ENCODE measurements around the gene PLCD1. TPM values are rescaled to one million over a fixed set of nuclear protein-coding genes. Genes with fewer than 3 reads are reported as not detected.

The PLCD1 gene
- total and polyA plus RNA-seq, 2 experiments from 2014 or later: 18.8 to 21.4 TPM

DNA sequence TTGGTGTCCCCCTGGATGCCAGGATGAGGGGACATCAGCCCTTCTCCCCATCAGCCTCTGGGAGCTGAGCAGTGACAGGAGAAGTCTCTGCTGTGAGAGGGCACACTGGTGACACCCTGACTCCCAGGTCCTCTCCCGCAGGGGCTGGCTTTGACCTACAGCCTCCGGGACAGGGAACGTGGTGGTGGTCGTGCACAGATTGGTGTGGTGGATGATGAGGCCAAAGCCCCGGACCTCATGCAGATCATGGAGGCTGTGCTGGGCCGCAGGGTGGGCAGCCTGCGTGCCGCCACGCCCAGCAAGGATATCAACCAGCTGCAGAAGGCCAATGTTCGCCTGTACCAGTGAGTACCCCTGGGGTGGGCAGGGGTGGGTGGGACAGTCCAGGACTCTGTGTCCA is 32.1 kb downstream of the PLCD1 start:
- Histone ChIP-seq H3K4me3 (no peak overlapping the region), H3F3A (ENCODE audit: insufficient read depth) (peaks cover 9% of the 10 kb centered on the region; the same call in 1 of the 2 replicates), H3K4me1 (ENCODE audit: insufficient read depth) (peaks cover 10% of the 10 kb centered on the region; the same call in 1 of the 2 replicates), H4K20me1 (ENCODE audit: insufficient read depth) (no peaks in the 10 kb centered on the region), H3K27ac (no peak overlapping the region), H3K36me3 (ENCODE audit: low read depth) (no peaks in the 10 kb centered on the region), H3K9me3 (ENCODE audit: low read depth) (no peaks in the 10 kb centered on the region), H3K9me2 (ENCODE audit: insufficient read depth) (no peaks in the 10 kb centered on the region), H3K9ac (no peak overlapping the region), H3K79me2 (ENCODE audit: insufficient read depth) (no peaks in the 10 kb centered on the region), H2AFZ (no peak overlapping the region), H3K27me3 (replicated peaks; ENCODE audit: insufficient read depth) (no peaks in the 10 kb centered on the region), H3K4me2 (ENCODE audit: unreplicated experiment) (no peak overlapping the region)
- in situ Hi-C loops (cut with MboI): no loop called here
- TF ChIP-seq EZH2 (IDR thresholded peaks at IDR 0.05; ENCODE audit: insufficient read depth, poor library complexity, severe bottlenecking) (no peak), EZH2phosphoT487 (IDR thresholded peaks at IDR 0.05; ENCODE audit: insufficient read depth, low read depth) (no peak)
- DNase-seq: no peak
- WGBS, 2 experiments (ENCODE audit: low coverage in 1 of 2, low lambda C conversion rate in 2 of 2, missing lambda C conversion rate in 2 of 2): 70 to 83% methylated on average over 8 to 10 of the region's 10 CpGs

DNA sequence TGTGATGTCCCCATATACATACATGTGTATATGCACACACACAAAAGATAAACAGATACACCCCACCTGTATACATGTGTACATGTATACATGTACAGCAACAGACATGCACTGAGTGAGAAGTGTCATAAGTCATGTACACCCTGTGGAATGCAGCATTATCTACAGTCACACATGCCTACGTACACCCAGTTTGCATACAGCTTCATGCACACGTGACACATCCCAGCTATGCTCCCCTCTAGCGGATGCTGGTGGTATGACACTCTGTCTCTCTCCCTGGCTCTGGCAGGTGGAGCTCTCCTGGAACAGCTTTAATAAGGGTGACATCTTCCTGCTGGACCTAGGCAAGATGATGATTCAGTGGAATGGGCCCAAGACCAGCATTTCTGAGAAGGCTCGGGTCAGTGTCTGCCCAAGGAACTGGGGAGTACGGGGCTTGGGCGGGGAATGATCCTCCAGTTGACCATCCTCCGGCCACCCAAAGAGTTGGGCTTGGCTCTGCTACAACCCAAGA is 32.6 kb downstream of the PLCD1 start:
- H3K9ac ChIP-seq: no peak overlapping the region
- no peaks in the 10 kb centered on the region for H3K36me3 ChIP-seq (ENCODE audit: low read depth)
- H3K27ac ChIP-seq: no peak overlapping the region
- H3F3A ChIP-seq (ENCODE audit: insufficient read depth): peaks cover 9% of the 10 kb centered on the region; the same call in 1 of the 2 replicates
- no peak overlapping the region for H3K4me3 ChIP-seq
- DNase-seq: peak; percentile 81
- H3K4me2 ChIP-seq (ENCODE audit: unreplicated experiment): no peak overlapping the region
- H4K20me1 ChIP-seq (ENCODE audit: insufficient read depth): no peaks in the 10 kb centered on the region
- no peaks in the 10 kb centered on the region for H3K27me3 ChIP-seq (replicated peaks; ENCODE audit: insufficient read depth)
- TF ChIP-seq EZH2 (IDR thresholded peaks at IDR 0.05; ENCODE audit: insufficient read depth, poor library complexity, severe bottlenecking): no peak
- no peak for TF ChIP-seq EZH2phosphoT487 (IDR thresholded peaks at IDR 0.05; ENCODE audit: insufficient read depth, low read depth)
- H2AFZ ChIP-seq: no peak overlapping the region
- WGBS, 2 experiments (ENCODE audit: low coverage in 1 of 2, low lambda C conversion rate in 2 of 2, missing lambda C conversion rate in 2 of 2): 54% methylated on average over 7 of the region's 7 CpGs
- peaks cover 10% of the 10 kb centered on the region; the same call in 1 of the 2 replicates for H3K4me1 ChIP-seq (ENCODE audit: insufficient read depth)
- no peaks in the 10 kb centered on the region for H3K79me2 ChIP-seq (ENCODE audit: insufficient read depth)
- H3K9me3 ChIP-seq (ENCODE audit: low read depth): no peaks in the 10 kb centered on the region
- no peaks in the 10 kb centered on the region for H3K9me2 ChIP-seq (ENCODE audit: insufficient read depth)
- in situ Hi-C loops (cut with MboI): no loop called here

- no peak overlapping the region for H2AFZ ChIP-seq
- TF ChIP-seq EZH2 (IDR thresholded peaks at IDR 0.05; ENCODE audit: insufficient read depth, poor library complexity, severe bottlenecking) (no peak), EZH2phosphoT487 (IDR thresholded peaks at IDR 0.05; ENCODE audit: insufficient read depth, low read depth) (no peak)
- H3K4me1 ChIP-seq (ENCODE audit: insufficient read depth): peaks cover 10% of the 10 kb centered on the region; the same call in 1 of the 2 replicates
- no peaks in the 10 kb centered on the region for H3K36me3 ChIP-seq (ENCODE audit: low read depth)
- H3F3A ChIP-seq (ENCODE audit: insufficient read depth): peaks cover 9% of the 10 kb centered on the region; the same call in 1 of the 2 replicates
- no peaks in the 10 kb centered on the region for H3K9me3 ChIP-seq (ENCODE audit: low read depth)
- no peak overlapping the region for H3K4me2 ChIP-seq (ENCODE audit: unreplicated experiment)
- DNase-seq: no peak
- no peak overlapping the region for H3K27ac ChIP-seq
- H3K79me2 ChIP-seq (ENCODE audit: insufficient read depth): no peaks in the 10 kb centered on the region
- no peaks in the 10 kb centered on the region for H3K27me3 ChIP-seq (replicated peaks; ENCODE audit: insufficient read depth)
- no peak overlapping the region for H3K9ac ChIP-seq
- in situ Hi-C loops (cut with MboI): no loop called here
- no peaks in the 10 kb centered on the region for H3K9me2 ChIP-seq (ENCODE audit: insufficient read depth)
- H4K20me1 ChIP-seq (ENCODE audit: insufficient read depth): no peaks in the 10 kb centered on the region
- WGBS, 2 experiments (ENCODE audit: low coverage in 1 of 2, low lambda C conversion rate in 2 of 2, missing lambda C conversion rate in 2 of 2): 83% methylated on average over 10 of the region's 10 CpGs
- no peak overlapping the region for H3K4me3 ChIP-seq
Measured at GRCh38 chr3:37995652-37996641, 33.5 kb downstream of the PLCD1 start.

GRCh38 chr3:37994639-37994972 is 34.8 kb downstream of the PLCD1 start:
- Histone ChIP-seq H3K9me3 (ENCODE audit: low read depth) (no peaks in the 10 kb centered on the region), H3K79me2 (ENCODE audit: insufficient read depth) (no peaks in the 10 kb centered on the region), H3K36me3 (ENCODE audit: low read depth) (no peaks in the 10 kb centered on the region), H3K9ac (peak overlapping the region; percentile 90), H3F3A (ENCODE audit: insufficient read depth) (peaks cover 9% of the 10 kb centered on the region; the same call in 1 of the 2 replicates), H3K9me2 (ENCODE audit: insufficient read depth) (no peaks in the 10 kb centered on the region), H3K4me2 (ENCODE audit: unreplicated experiment) (peak overlapping the region; percentile 94), H3K27ac (peak overlapping the region; percentile 77), H3K4me1 (ENCODE audit: insufficient read depth) (peaks cover 10% of the 10 kb centered on the region; the same call in 1 of the 2 replicates), H4K20me1 (ENCODE audit: insufficient read depth) (no peaks in the 10 kb centered on the region), H3K27me3 (replicated peaks; ENCODE audit: insufficient read depth) (no peaks in the 10 kb centered on the region), H2AFZ (peak overlapping the region; percentile 95), H3K4me3 (peak overlapping the region; percentile 83)
- TF ChIP-seq EZH2 (IDR thresholded peaks at IDR 0.05; ENCODE audit: insufficient read depth, poor library complexity, severe bottlenecking) (no peak), EZH2phosphoT487 (IDR thresholded peaks at IDR 0.05; ENCODE audit: insufficient read depth, low read depth) (no peak)
- DNase-seq: no peak
- in situ Hi-C loops (cut with MboI): no loop called here
- WGBS, 2 experiments (ENCODE audit: low coverage in 1 of 2, low lambda C conversion rate in 2 of 2, missing lambda C conversion rate in 2 of 2): 7 to 9% methylated on average over 2 of the region's 2 CpGs

Data from GM23248 (cell line).